ENCODE data around the gene RACGAP1. TPM values are rescaled to one million over a fixed set of nuclear protein-coding genes. Genes with fewer than 3 reads are reported as not detected.
A peak's percentile ranks its signal among the peaks of the same experiment; 100 is the strongest.

The RACGAP1 gene, protein sequence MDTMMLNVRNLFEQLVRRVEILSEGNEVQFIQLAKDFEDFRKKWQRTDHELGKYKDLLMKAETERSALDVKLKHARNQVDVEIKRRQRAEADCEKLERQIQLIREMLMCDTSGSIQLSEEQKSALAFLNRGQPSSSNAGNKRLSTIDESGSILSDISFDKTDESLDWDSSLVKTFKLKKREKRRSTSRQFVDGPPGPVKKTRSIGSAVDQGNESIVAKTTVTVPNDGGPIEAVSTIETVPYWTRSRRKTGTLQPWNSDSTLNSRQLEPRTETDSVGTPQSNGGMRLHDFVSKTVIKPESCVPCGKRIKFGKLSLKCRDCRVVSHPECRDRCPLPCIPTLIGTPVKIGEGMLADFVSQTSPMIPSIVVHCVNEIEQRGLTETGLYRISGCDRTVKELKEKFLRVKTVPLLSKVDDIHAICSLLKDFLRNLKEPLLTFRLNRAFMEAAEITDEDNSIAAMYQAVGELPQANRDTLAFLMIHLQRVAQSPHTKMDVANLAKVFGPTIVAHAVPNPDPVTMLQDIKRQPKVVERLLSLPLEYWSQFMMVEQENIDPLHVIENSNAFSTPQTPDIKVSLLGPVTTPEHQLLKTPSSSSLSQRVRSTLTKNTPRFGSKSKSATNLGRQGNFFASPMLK
- total RNA-seq (10 to 100 TPM; 20.7 to 35.9 TPM), polyA plus RNA-seq (ENCODE audit: insufficient read length in 6 of 6) (10 to 100 TPM; 38.4 to 79.4 (median 49.6) TPM)
- long read RNA-seq, donor 1, partial matches to known transcripts, result 91 of 278 reads
- long read RNA-seq, donor 1, other reads (novel, unspliced or antisense), result 180 of 278 reads
- long read RNA-seq, donor 2, transcript RACGAP1-201 (17 exons, 3,073 nt), result major isoform, 6 of 9 reads
- long read RNA-seq, donor 2, partial matches to known transcripts, result 0 of 9 reads
- long read RNA-seq, donor 2, other reads (novel, unspliced or antisense), result 0 of 9 reads
- long read RNA-seq, donor 3, transcript RACGAP1-201 (17 exons, 3,073 nt), result major isoform, 8 of 12 reads
- long read RNA-seq, donor 3, partial matches to known transcripts, result 0 of 12 reads
- long read RNA-seq, donor 3, other reads (novel, unspliced or antisense), result 0 of 12 reads
- long read RNA-seq, donor 4, result 0 reads
- long read RNA-seq, donor 5, transcript RACGAP1-201 (17 exons, 3,073 nt), result major isoform, 5 of 7 reads
- long read RNA-seq, donor 5, partial matches to known transcripts, result 0 of 7 reads
- long read RNA-seq, donor 5, other reads (novel, unspliced or antisense), result 0 of 7 reads
- long read RNA-seq, donor 6, transcript RACGAP1-201 (17 exons, 3,073 nt), result major isoform, 5 of 9 reads
- long read RNA-seq, donor 6, partial matches to known transcripts, result 0 of 9 reads
- long read RNA-seq, donor 6, other reads (novel, unspliced or antisense), result 0 of 9 reads
- long read RNA-seq, donor 7, partial matches to known transcripts, result 0 of 7 reads
- long read RNA-seq, donor 7, other reads (novel, unspliced or antisense), result 0 of 7 reads
- long read RNA-seq, donor 8, partial matches to known transcripts, result 0 of 4 reads
- long read RNA-seq, donor 8, other reads (novel, unspliced or antisense), result 0 of 4 reads
- long read RNA-seq, donor 9, result 0 reads
- long read RNA-seq, donor 10, partial matches to known transcripts, result 0 of 2 reads
- long read RNA-seq, donor 10, other reads (novel, unspliced or antisense), result 2 of 2 reads
- long read RNA-seq, donor 11, partial matches to known transcripts, result 0 of 8 reads
- long read RNA-seq, donor 11, other reads (novel, unspliced or antisense), result 0 of 8 reads
- long read RNA-seq, donor 12, partial matches to known transcripts, result 0 of 3 reads
- long read RNA-seq, donor 12, other reads (novel, unspliced or antisense), result 0 of 3 reads

GRCh38 chr12:50025187-50026059, at the start of gene RACGAP1:
RACGAP1 (minus strand) TSS chr12:50025494; CDS start chr12:50016715, 8,779 bp downstream.
- intact Hi-C loops (cut with DNase I), result no loop called here
- Histone ChIP-seq H3K27ac (peak within 1 kb of the TSS; percentile 40 to 74), H3K4me1 (peaks cover 6 to 22% of the 10 kb centered on the region in 2 donors), H3K36me3 (no peaks in the 10 kb centered on the region), H3K4me3 (peak within 1 kb of the TSS; percentile 57 to 77), H3K27me3 (no peaks in the 10 kb centered on the region), H3K9me3 (no peaks in the 10 kb centered on the region)
- DNase-seq (peak; percentile 94 to 99 (median 97)), ATAC-seq (peak; percentile 99)
- TF ChIP-seq CTCF (IDR thresholded peaks at IDR 0.05), result no peak

DNA sequence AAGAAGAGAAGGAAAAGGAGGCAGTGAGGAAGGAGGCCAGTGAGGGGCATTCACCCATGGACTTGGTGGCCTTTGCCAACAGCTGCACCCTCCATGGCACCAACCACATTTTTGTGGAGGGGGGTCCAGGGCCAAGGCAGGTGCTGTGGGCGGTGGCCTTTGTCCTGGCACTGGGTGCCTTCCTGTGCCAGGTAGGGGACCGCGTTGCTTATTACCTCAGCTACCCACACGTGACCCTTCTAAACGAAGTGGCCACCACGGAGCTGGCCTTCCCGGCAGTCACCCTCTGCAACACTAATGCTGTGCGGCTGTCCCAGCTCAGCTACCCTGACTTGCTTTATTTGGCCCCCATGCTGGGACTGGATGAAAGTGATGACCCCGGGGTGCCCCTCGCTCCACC, 48.4 kb upstream of the RACGAP1 start:
- Histone ChIP-seq H3K36me3 (no peaks in the 10 kb centered on the region), H3K27ac (no peak overlapping the region), H3K4me3 (no peak overlapping the region), H3K4me1 (peaks cover 3 to 14% of the 10 kb centered on the region in 2 donors), H3K9me3 (no peaks in the 10 kb centered on the region), H3K27me3 (no peaks in the 10 kb centered on the region)
- intact Hi-C loops (cut with DNase I), result no loop called here
- TF ChIP-seq CTCF (IDR thresholded peaks at IDR 0.05), result no peak
- ATAC-seq, result no peak
- no peak for DNase-seq

GRCh38 chr12:50073206-50073605, 47.9 kb upstream of the RACGAP1 start:
- Histone ChIP-seq H3K9me3 (no peaks in the 10 kb centered on the region), H3K27ac (no peak overlapping the region), H3K27me3 (no peaks in the 10 kb centered on the region), H3K36me3 (no peaks in the 10 kb centered on the region), H3K4me1 (peaks cover 3 to 14% of the 10 kb centered on the region in 2 donors), H3K4me3 (no peak overlapping the region)
- intact Hi-C loops (cut with DNase I), result no loop called here
- peak in 1 of 4 donors; percentile 65 for DNase-seq
- TF ChIP-seq CTCF (IDR thresholded peaks at IDR 0.05), result no peak
- no peak for ATAC-seq

Data from left lung (tissue), 14 donors.